Mammary microvascular endothelial cell (primary cell): ENCODE measurements around the gene C22orf15. TPM values are rescaled to one million over a fixed set of nuclear protein-coding genes. Genes with fewer than 3 reads are reported as not detected.

ENCODE experiments used
- total RNA-seq: library from RNA; depleted of rRNA; stranded (reverse); fragments of >200 nt; gene quantifications from 2 replicates; pipeline ENCODE4 v1.2.3, GENCODE V29; 2015

C22orf15 gene
- not detected in 2 replicates for total RNA-seq

GRCh38 chr22:23762842-23763578 is at the start of gene C22orf15:
Gene C22orf15 (plus strand): TSS chr22:23762990. CDS start chr22:23763307, 317 bp downstream.

GRCh38 chr22:23750714-23751440 is 11.9 kb upstream of the C22orf15 start, which contains the start of gene ZNF70:
Gene ZNF70 (minus strand): TSS chr22:23751112. CDS start chr22:23745140, 5,972 bp downstream.

GRCh38 chr22:23754220-23754919 is 8.4 kb upstream of the C22orf15 start, which contains the start of gene VPREB3:
Gene VPREB3 (minus strand): TSS chr22:23754425. CDS start chr22:23754363, 62 bp downstream.

GRCh38 chr22:23767673-23768548 is 5.1 kb downstream of the C22orf15 start, which contains the start of gene CHCHD10:
Gene CHCHD10 (minus strand): TSS chr22:23767972. CDS start chr22:23767874, 98 bp downstream.

GRCh38 chr22:23772649-23773473 is 10.1 kb downstream of the C22orf15 start, which contains the start of gene MMP11:
Gene MMP11 (plus strand): TSS chr22:23772849. CDS start chr22:23772871, 22 bp downstream.

GRCh38 chr22:23786752-23787599 is 24.2 kb downstream of the C22orf15 start, which contains the start of gene SMARCB1:
Gene SMARCB1 (plus strand): TSS chr22:23786966. CDS start chr22:23787170, 204 bp downstream.

Other genes with a start within 250 kb of the C22orf15 start
- gene IGLL1, start 182.7 kb upstream of the C22orf15 start, total RNA-seq = not detected in 2 replicates
- not detected in 2 replicates for gene DRICH1, start 130.7 kb upstream of the C22orf15 start, total RNA-seq
- not detected in 2 replicates for gene RGL4, start 72.0 kb upstream of the C22orf15 start, total RNA-seq
- gene ZNF70, start 11.9 kb upstream of the C22orf15 start, total RNA-seq = 2.2 and 2.7 TPM in 2 replicates
- not detected in 2 replicates for gene VPREB3, start 8.6 kb upstream of the C22orf15 start, total RNA-seq
- gene CHCHD10, start 5.0 kb downstream of the C22orf15 start, total RNA-seq = 8.1 and 23.5 TPM in 2 replicates
- 4.1 and 5.2 TPM in 2 replicates for gene MMP11, start 9.9 kb downstream of the C22orf15 start, total RNA-seq
- gene SMARCB1, start 24.0 kb downstream of the C22orf15 start, total RNA-seq = 111 and 119 TPM in 2 replicates
- 0.07 and 3.1 TPM in 2 replicates for gene DERL3, start 76.0 kb downstream of the C22orf15 start, total RNA-seq
- gene SLC2A11, start 94.9 kb downstream of the C22orf15 start, total RNA-seq = 4.5 and 5.0 TPM in 2 replicates
- gene MIF, start 131.4 kb downstream of the C22orf15 start, total RNA-seq = 660 and 704 TPM in 2 replicates
- gene GSTT2B, start 198.2 kb downstream of the C22orf15 start, total RNA-seq = 9.9 and 11.7 TPM in 2 replicates
- 0.39 and 0.60 TPM in 2 replicates for gene DDTL, start 203.9 kb downstream of the C22orf15 start, total RNA-seq
- gene DDT, start 211.5 kb downstream of the C22orf15 start, total RNA-seq = 116 and 127 TPM in 2 replicates
- 1.3 and 6.1 TPM in 2 replicates for gene GSTT2, start 217.1 kb downstream of the C22orf15 start, total RNA-seq
- gene GSTT4, start 242.5 kb downstream of the C22orf15 start, total RNA-seq = not detected in 2 replicates
- 28.5 and 28.8 TPM in 2 replicates for gene CABIN1, start 248.3 kb downstream of the C22orf15 start, total RNA-seq